GOT3 (cell line): ENCODE measurements around the gene ZNF438.

Source experiments
- DNase-seq: peaks from one replicate; lab custom pipeline; 2025; ENCODE audit warnings: mixed read lengths; lab: John Stamatoyannopoulos, UW

ZNF438 gene

DNA sequence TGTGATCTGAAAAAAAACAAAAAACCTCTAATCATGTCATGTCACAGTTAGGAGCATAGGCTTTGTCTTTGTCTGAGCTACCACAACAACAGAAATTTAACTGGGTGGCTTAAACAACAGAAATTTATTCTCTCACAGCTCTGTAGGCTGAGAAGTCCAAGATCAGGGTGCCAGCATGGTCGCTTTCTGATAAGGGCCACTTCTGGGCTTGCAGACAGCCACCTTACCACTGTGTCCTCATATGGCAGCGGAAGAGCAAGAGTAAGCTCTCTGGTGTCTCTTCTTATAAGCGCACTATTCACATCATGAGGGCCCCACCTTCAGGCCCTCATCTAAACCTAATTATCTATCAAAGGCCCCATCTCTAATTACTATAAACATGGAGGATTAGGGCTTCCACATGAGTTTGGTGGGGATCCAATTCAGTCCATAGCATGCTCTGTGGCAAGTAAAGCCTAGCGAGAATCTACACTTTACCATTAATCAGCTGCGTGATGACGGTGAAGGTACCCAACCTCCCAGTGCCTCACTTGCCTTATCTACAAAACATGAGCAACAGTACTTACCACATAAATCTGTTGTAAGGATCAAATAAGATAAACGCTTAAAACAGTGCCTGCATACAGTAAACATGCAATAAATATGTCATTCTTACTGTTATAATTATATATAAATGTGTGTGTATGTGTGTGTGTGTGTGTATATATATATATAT lies 17.3 kb downstream of the ZNF438 start:
- DNase-seq = no peak

- no peak for DNase-seq
Observed at GRCh38 chr10:31013331-31013730, 18.3 kb downstream of the ZNF438 start.

- no peak for DNase-seq
Observed at GRCh38 chr10:31011665-31012022, 20.0 kb downstream of the ZNF438 start.

GRCh38 chr10:31011017-31011664 lies 20.5 kb downstream of the ZNF438 start:
- DNase-seq = no peak

- DNase-seq = no peak
Observed at GRCh38 chr10:31010062-31010461, 21.6 kb downstream of the ZNF438 start.

DNA sequence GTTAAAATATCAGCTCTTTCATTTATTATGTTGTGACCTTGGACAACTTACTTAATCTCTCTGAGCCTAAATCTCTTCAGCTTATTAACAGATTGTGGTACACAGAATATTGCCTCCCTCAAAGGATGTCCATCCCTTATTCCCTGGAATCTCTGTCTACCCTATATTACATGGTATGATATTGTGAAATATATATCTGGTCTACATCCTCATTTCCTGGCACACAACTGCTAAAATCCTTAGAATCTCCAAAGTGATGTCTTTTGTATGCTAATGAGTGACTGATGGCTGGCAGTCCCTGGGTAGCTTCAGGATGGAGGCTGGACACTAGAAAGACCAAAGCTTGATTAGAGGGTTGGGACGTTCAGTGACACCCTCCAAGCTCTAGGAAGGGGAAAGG lies 25.8 kb downstream of the ZNF438 start:
- no peak for DNase-seq

GRCh38 chr10:31004611-31005193 lies 27.0 kb downstream of the ZNF438 start:
- no peak for DNase-seq

DNA sequence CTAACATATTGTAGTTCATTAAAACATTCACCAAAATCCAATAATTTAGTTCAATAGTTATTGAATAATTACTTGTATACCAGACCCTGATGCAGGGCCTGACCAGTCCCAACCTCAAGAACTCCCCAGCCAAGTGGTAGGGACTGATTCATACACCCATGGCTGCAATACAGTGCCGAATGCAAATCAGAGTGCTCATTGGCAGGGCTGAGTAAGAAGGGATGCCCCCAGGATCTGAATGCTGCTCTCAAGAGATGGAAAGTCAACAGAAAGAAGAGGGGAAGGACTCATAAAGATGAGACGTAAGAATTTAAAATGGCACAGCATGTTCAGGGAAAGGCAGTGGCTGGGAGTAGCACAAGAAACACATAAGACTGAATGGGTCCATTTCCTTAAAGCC lies 29.9 kb downstream of the ZNF438 start:
- DNase-seq = no peak

DNA sequence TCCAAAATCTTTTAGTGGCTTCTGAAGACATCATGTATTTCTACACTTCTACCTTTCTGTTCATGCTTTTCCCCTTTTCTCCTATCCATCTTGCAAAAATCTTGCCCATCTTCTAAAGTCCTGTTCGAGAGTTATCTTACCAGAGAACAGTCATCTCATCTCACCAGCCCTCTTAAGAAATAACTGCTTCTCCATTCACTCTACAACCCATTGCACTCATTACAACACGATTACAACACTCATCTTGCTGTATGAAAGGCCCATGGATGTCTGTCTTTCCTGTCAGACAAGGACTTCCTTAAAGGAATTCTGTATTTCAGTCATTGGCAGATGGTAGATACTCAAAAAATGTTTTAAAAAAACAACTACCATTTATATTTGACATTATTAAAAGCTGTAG lies 30.8 kb downstream of the ZNF438 start:
- no peak for DNase-seq

- DNase-seq = no peak
Observed at GRCh38 chr10:31000071-31000782, 31.4 kb downstream of the ZNF438 start.

DNA sequence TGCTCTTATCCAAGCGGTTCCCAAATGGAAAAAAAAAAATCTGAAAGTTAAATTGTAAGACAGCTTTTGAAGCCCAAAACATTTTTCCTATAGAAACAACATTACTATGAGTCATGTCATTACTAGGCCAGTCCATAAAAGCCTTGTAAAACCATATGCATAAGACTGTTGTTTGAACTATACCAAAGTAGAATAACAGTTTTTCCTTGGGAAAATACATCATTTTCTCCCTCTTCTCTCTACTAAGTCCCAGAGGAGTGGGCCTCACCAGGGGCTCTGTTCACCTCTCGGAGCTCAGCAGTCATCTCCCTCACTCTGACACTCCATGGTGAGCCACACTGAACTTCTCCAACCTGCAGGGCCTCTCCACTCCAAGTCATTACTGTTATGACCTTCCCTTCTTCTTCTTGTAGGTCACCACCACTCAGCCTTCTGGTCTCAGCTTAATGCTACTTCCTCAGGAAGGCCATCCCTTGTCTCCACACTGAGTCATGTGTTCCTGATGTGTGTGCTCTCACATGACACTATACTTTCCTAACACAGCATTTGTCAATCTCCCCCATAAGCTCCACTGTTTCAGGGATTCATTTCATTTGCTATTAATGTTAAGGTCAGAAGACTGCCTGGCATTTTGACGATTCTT lies 32.5 kb downstream of the ZNF438 start:
- no peak for DNase-seq

GRCh38 chr10:30997536-30998235 lies 34.0 kb downstream of the ZNF438 start:
- DNase-seq = no peak

- no peak for DNase-seq
Observed at GRCh38 chr10:30996481-30997005, 35.1 kb downstream of the ZNF438 start.

DNA sequence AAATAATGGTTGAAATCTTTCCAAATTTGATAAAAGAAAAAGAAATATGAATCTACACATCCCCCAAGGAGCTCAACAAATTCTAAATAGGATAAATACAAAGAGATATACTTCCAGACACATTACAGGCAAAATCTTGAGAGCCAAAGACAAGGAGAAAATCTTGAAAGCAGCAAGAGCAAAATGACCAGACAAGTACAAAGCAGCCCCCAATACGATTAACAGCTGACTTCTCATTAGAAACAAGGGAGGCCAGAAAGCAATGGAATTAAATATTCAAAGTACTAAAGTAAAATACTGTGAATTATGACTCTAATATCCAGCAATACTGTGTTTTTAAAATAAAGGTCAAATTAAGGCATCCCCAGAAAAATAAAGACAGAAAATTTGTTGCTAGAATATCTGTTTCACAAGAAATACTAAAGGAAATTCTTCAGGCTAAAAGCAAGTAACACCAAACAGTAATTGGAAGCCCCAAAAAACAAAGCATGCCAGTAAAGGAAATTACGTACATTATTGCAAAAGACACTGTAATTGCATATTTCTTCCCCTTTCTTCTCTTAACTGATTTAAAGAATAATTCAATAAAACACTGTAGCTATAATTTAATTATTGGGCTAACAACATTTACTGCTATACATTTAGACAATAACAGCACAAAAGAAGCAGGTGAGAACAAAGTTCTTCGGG lies 36.4 kb downstream of the ZNF438 start:
- DNase-seq = no peak

DNA sequence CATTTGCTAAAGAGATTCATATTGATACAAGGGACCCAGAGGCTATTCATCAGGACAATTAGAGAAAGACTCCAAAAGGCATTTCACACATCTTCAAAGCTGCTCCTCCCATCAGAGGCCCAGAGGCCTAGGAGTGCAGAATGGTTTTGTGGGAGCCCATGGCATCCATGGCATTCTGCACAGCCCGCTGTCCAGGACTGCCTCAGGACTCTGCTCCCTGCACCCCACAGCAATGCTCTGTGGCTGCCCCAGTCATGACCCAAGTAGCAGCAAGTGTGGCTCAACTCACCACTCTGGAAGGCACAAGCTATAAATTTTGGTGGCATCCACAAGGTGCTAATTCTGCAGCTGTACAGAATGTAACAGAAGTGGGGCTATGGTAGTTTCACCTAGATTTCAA lies 38.5 kb downstream of the ZNF438 start:
- no peak for DNase-seq

GRCh38 chr10:30992681-30993080 lies 39.0 kb downstream of the ZNF438 start:
- DNase-seq = no peak

- no peak for DNase-seq
Observed at GRCh38 chr10:30991647-30992011, 40.0 kb downstream of the ZNF438 start.

- DNase-seq = no peak
Observed at GRCh38 chr10:30990971-30991646, 40.6 kb downstream of the ZNF438 start.

DNA sequence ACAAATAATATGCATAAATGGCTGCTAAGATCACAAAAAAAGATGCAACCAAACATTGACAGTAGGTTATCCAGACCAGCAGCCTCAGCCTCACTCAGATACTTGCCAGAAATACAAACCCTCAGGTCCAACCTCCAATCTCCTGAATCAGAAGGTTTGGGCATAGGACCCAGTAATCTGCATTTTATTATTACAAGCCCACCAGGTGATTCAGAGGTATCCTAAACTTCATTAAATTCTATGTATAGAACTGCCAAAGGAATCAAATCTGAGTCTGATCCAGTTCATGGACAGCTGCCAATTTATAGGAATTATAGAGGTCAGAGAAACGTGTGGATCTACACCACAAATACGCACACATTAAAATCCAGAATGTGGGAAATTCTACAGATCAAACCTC lies 41.3 kb downstream of the ZNF438 start:
- no peak for DNase-seq

- DNase-seq = no peak
Observed at GRCh38 chr10:30988831-30989435, 42.7 kb downstream of the ZNF438 start.
